Spleen (tissue), 11 donors: ENCODE data around the gene PKD1L1. TPM values are rescaled to one million over a fixed set of nuclear protein-coding genes. Genes with fewer than 3 reads are reported as not detected.
"Not testable (repeated sequence)": the region's sequence is repeated elsewhere in the genome, so short reads cannot be mapped to it uniquely, and the experiment has no call there.

Experiments used
- DNase-seq: peaks from one replicate; pipeline ENCODE4 v3.0.0-alpha.2; 2020
- H3K27ac ChIP-seq, 8 donors: fragments of 200-600 bp; sonication (generic) in 7 of 8; 1 replicate in 4 of 8; 2 replicates in 4 of 8; pipeline versions ENCODE4 v1.5.0 to v1.8.0; 2016 to 2021; ENCODE audit warnings: inconsistent platforms in 4 of 8, mild to moderate bottlenecking in 4 of 8, moderate library complexity in 1 of 8
- H3K27me3 ChIP-seq, 7 donors: fragments of 200-600 bp; sonication (generic) in 6 of 7; replicated peaks in 1 of 7; 1 replicate in 4 of 7; 2 replicates in 3 of 7; pipeline versions ENCODE4 v1.5.0 to v1.8.0; 2016 to 2021; ENCODE audit warnings: inconsistent platforms in 3 of 7, mild to moderate bottlenecking in 1 of 7
- H3K36me3 ChIP-seq, 6 donors: fragments of 200-600 bp; sonication (generic) in 5 of 6; 1 replicate in 4 of 6; 2 replicates in 2 of 6; pipeline versions ENCODE4 v1.5.0 to v1.8.0; 2016 to 2021; ENCODE audit warnings: inconsistent platforms in 2 of 6
- H3K4me1 ChIP-seq, 6 donors: fragments of 200-600 bp; sonication (generic) in 5 of 6; 1 replicate in 3 of 6; 2 replicates in 3 of 6; pipeline versions ENCODE4 v1.5.0 to v1.8.0; 2016 to 2021; ENCODE audit warnings: inconsistent platforms in 3 of 6
- H3K4me3 ChIP-seq, 8 donors: fragments of 200-600 bp; sonication (generic) in 7 of 8; 1 replicate in 4 of 8; 2 replicates in 4 of 8; pipeline versions ENCODE4 v1.5.0 to v1.8.0; 2016 to 2021; ENCODE audit warnings: inconsistent platforms in 4 of 8, mild to moderate bottlenecking in 4 of 8, moderate library complexity in 2 of 8
- H3K9me3 ChIP-seq, 8 donors: fragments of 200-600 bp; sonication (generic) in 7 of 8; 1 replicate in 4 of 8; 2 replicates in 4 of 8; pipeline versions ENCODE4 v1.5.0 to v1.8.0; 2016 to 2021; ENCODE audit warnings: inconsistent platforms in 4 of 8
- CTCF ChIP-seq, 11 experiments: fragments of 200-600 bp in 7 of 11; fragments of 450-650 bp in 4 of 11; sonication (generic) in 4 of 11; IDR thresholded peaks in 8 of 11; conservative IDR thresholded peaks in 3 of 11; 1 replicate in 7 of 11; 2 replicates in 4 of 11; pipeline versions ENCODE4 v1.4.0 to v1.8.0; 2016 to 2021; ENCODE audit warnings: antibody characterized with exemption in 11 of 11, inconsistent platforms in 4 of 11, mild to moderate bottlenecking in 1 of 11
- POLR2A ChIP-seq, 3 donors: fragments of 450-650 bp; IDR thresholded peaks; one replicate each; pipeline ENCODE4 v1.5.1; 2017; ENCODE audit warnings: antibody characterized with exemption in 3 of 3, mild to moderate bottlenecking in 1 of 3
- POLR2AphosphoS5 ChIP-seq, 3 donors: sonication (generic); formaldehyde crosslinking; IDR thresholded peaks; one replicate each; pipeline ENCODE4 v1.5.1; 2017; ENCODE audit warnings: antibody characterized with exemption in 3 of 3
- WGBS, 5 donors: extraction: QIAGEN DNeasy Blood & Tissue Kit in 3 of 5; methylation state at CpG; one replicate each; pipeline versions ENCODE4 v1.1.5 to v1.1.7; 2013 to 2018; 5-methylcytosine and 5-hydroxymethylcytosine counted together
- intact Hi-C: fragments of 100-400 bp; cut with DNase I; formaldehyde crosslinking; loops from one replicate; pipeline ENCODE4 v1.15.0; 2023; ENCODE audit warnings: low total_unique reads
- polyA plus RNA-seq, 3 donors: library from polyadenylated mRNA; stranded (reverse); fragments of 200-250 nt; gene quantifications; one replicate each; pipeline ENCODE4 v1.2.1, GENCODE V29; 2013
- total RNA-seq, 7 donors: library from RNA; depleted of rRNA in 3 of 7; stranded (reverse); fragments of >200 nt in 3 of 7; fragmentation: NEBNext Ultra II Directional in 4 of 7; extraction: Animal tissue kit (Norgen Biotek cat#: 25700) in 4 of 7; gene quantifications; one replicate each; pipeline versions ENCODE4 v1.1.0 to v1.2.1, GENCODE V29; 2016 to 2021
- donor health status: healthy with polysubstance abuse.
- donor health status: DM: no; HTN: no; CAD: no; lungs with moderate emphysema.
- donor health status: DM: no; HTN: no; CAD: no.
- donor health status: Bipolar disorder and iron deficiency.
- donor health status: healthy.
- donor health status: DM: no; HTN: no; CAD: no.
- donor health status: DM: yes; HTN: yes; CAD: no.

Gene PKD1L1
- total and polyA plus RNA-seq, 10 donors = 0.28 to 1.3 (median 0.49) TPM

GRCh38 chr7:47755248-47755647, 193.0 kb downstream of the PKD1L1 start:
- Histone ChIP-seq H3K9me3 (peaks cover 0 to 4% (median 0%) of the 10 kb centered on the region in 8 donors), H3K27me3 (no peaks in the 10 kb centered on the region), H3K4me3 (no peak overlapping the region), H3K27ac (no peak overlapping the region), H3K36me3 (no peaks in the 10 kb centered on the region), H3K4me1 (no peaks in the 10 kb centered on the region)
- intact Hi-C loops = no loop called here
- no peak for TF ChIP-seq POLR2A (IDR thresholded peaks at IDR 0.05)
- TF ChIP-seq CTCF (IDR thresholded peaks at IDR 0.05 in 8 of 11, conservative IDR thresholded peaks at IDR 0.05 in 3 of 11) = no peak
- no peak for TF ChIP-seq POLR2AphosphoS5 (IDR thresholded peaks at IDR 0.05)
- 58 to 79% (median 63%) methylated on average over 3 of the region's 3 CpGs for WGBS, 5 donors
- no peak for DNase-seq

- H3K36me3 ChIP-seq, H3K27ac ChIP-seq, DNase-seq, H3K4me1 ChIP-seq, H3K27me3 ChIP-seq, intact Hi-C loops, H3K4me3 ChIP-seq, H3K9me3 ChIP-seq: not testable (repeated sequence)
- 74 to 87% (median 78%) methylated on average over 4 to 5 of the region's 5 CpGs for WGBS, 5 donors
These were observed 196.5 kb downstream of the PKD1L1 start for GRCh38 chr7:47751724-47752123.

- WGBS, 5 donors = 33 to 56% (median 43%) methylated on average over 5 of the region's 5 CpGs
- Histone ChIP-seq H3K27me3 (no peaks in the 10 kb centered on the region), H3K9me3 (peaks cover 0 to 4% (median 0%) of the 10 kb centered on the region in 8 donors), H3K36me3 (no peaks in the 10 kb centered on the region), H3K4me3 (no peak overlapping the region), H3K4me1 (no peaks in the 10 kb centered on the region), H3K27ac (peak overlapping the region in 2 of 8 donors; percentile 22 to 23)
- DNase-seq = no peak
- intact Hi-C loops = no loop called here
- TF ChIP-seq POLR2A (IDR thresholded peaks at IDR 0.05) (no peak), CTCF (IDR thresholded peaks at IDR 0.05 in 8 of 11, conservative IDR thresholded peaks at IDR 0.05 in 3 of 11) (no peak), POLR2AphosphoS5 (IDR thresholded peaks at IDR 0.05) (no peak)
These were observed 197.2 kb downstream of the PKD1L1 start for GRCh38 chr7:47751043-47751442.

GRCh38 chr7:47748041-47748440, 200.2 kb downstream of the PKD1L1 start:
- H3K27me3 ChIP-seq = peaks cover 0 to 5% (median 0%) of the 10 kb centered on the region in 7 donors
- H3K4me3 ChIP-seq = no peak overlapping the region
- DNase-seq = peak; percentile 12
- H3K9me3 ChIP-seq = peaks cover 0 to 4% (median 0%) of the 10 kb centered on the region in 8 donors
- peaks cover 0 to 7% (median 3%) of the 10 kb centered on the region in 6 donors for H3K4me1 ChIP-seq
- no peaks in the 10 kb centered on the region for H3K36me3 ChIP-seq
- TF ChIP-seq POLR2A (IDR thresholded peaks at IDR 0.05) (no peak), POLR2AphosphoS5 (IDR thresholded peaks at IDR 0.05) (no peak), CTCF (IDR thresholded peaks at IDR 0.05 in 8 of 11, conservative IDR thresholded peaks at IDR 0.05 in 3 of 11) (no peak)
- 74 to 85% (median 84%) methylated on average over 7 of the region's 7 CpGs for WGBS, 5 donors
- intact Hi-C loops = no loop called here
- no peak overlapping the region for H3K27ac ChIP-seq

GRCh38 chr7:47747160-47747559, 201.1 kb downstream of the PKD1L1 start:
- no peak overlapping the region for H3K27ac ChIP-seq
- H3K4me1 ChIP-seq = peaks cover 0 to 7% (median 3%) of the 10 kb centered on the region in 6 donors
- intact Hi-C loops = no loop called here
- no peak overlapping the region for H3K4me3 ChIP-seq
- H3K27me3 ChIP-seq = peaks cover 0 to 5% (median 0%) of the 10 kb centered on the region in 7 donors
- peak; percentile 20 for DNase-seq
- H3K9me3 ChIP-seq = peaks cover 0 to 4% (median 0%) of the 10 kb centered on the region in 8 donors
- TF ChIP-seq POLR2A (IDR thresholded peaks at IDR 0.05) = no peak
- no peak for TF ChIP-seq POLR2AphosphoS5 (IDR thresholded peaks at IDR 0.05)
- TF ChIP-seq CTCF (IDR thresholded peaks at IDR 0.05 in 8 of 11, conservative IDR thresholded peaks at IDR 0.05 in 3 of 11) = no peak
- no peaks in the 10 kb centered on the region for H3K36me3 ChIP-seq
- WGBS, 5 donors = 83 to 94% (median 86%) methylated on average over 6 of the region's 6 CpGs
